ENCODE data around the gene PACC1. TPM values are rescaled to one million over a fixed set of nuclear protein-coding genes. Genes with fewer than 3 reads are reported as not detected.

PACC1 gene
- 3.2 and 5.4 TPM in 2 replicates for total RNA-seq

- peak; percentile 85 for DNase-seq (ENCODE audit: low read depth in 2 of 2)
These were observed at the start of gene PACC1 for GRCh38 chr1:212414328-212415106. PACC1 (minus strand) TSS chr1:212414886; CDS start chr1:212414757, 129 bp downstream.

GRCh38 chr1:212463565-212464285, 49.0 kb upstream of the PACC1 start:
- DNase-seq (ENCODE audit: low read depth in 2 of 2), result no peak

GRCh38 chr1:212461916-212462660, 47.4 kb upstream of the PACC1 start:
- no peak for DNase-seq (ENCODE audit: low read depth in 2 of 2)

- DNase-seq (ENCODE audit: low read depth in 2 of 2), result no peak
These were observed 45.7 kb upstream of the PACC1 start for GRCh38 chr1:212460376-212460775.

GRCh38 chr1:212459656-212460055, 45.0 kb upstream of the PACC1 start:
- DNase-seq (ENCODE audit: low read depth in 2 of 2), result no peak

- DNase-seq (ENCODE audit: low read depth in 2 of 2), result no peak
These were observed 44.1 kb upstream of the PACC1 start for GRCh38 chr1:212458817-212459216.

- peak; percentile 58 to 59 for DNase-seq (ENCODE audit: low read depth in 2 of 2)
These were observed 43.2 kb upstream of the PACC1 start for GRCh38 chr1:212457740-212458338.

- peak; percentile 85 to 87 for DNase-seq (ENCODE audit: low read depth in 2 of 2)
These were observed 41.3 kb upstream of the PACC1 start for GRCh38 chr1:212455803-212456528.

GRCh38 chr1:212455401-212455800, 40.7 kb upstream of the PACC1 start:
- no peak for DNase-seq (ENCODE audit: low read depth in 2 of 2)

- no peak for DNase-seq (ENCODE audit: low read depth in 2 of 2)
These were observed 40.1 kb upstream of the PACC1 start for GRCh38 chr1:212454741-212455140.

- DNase-seq (ENCODE audit: low read depth in 2 of 2), result no peak
These were observed 38.6 kb upstream of the PACC1 start for GRCh38 chr1:212453156-212453857.

GRCh38 chr1:212452323-212453155, 37.9 kb upstream of the PACC1 start:
- peak; percentile 59 to 72 for DNase-seq (ENCODE audit: low read depth in 2 of 2)

- DNase-seq (ENCODE audit: low read depth in 2 of 2), result no peak
These were observed 37.0 kb upstream of the PACC1 start for GRCh38 chr1:212451416-212452322.

GRCh38 chr1:212450331-212450881, 35.7 kb upstream of the PACC1 start:
- DNase-seq (ENCODE audit: low read depth in 2 of 2), result no peak

- no peak for DNase-seq (ENCODE audit: low read depth in 2 of 2)
These were observed 32.8 kb upstream of the PACC1 start for GRCh38 chr1:212447478-212447877.

- DNase-seq (ENCODE audit: low read depth in 2 of 2), result no peak
These were observed 31.6 kb upstream of the PACC1 start for GRCh38 chr1:212446333-212446732.

- no peak for DNase-seq (ENCODE audit: low read depth in 2 of 2)
These were observed 27.7 kb upstream of the PACC1 start for GRCh38 chr1:212442408-212442807.

GRCh38 chr1:212440419-212440818, 25.7 kb upstream of the PACC1 start:
- no peak for DNase-seq (ENCODE audit: low read depth in 2 of 2)

All from lung microvascular endothelial cell (primary cell).